ENCODE data around the gene FAM204A. TPM values are rescaled to one million over a fixed set of nuclear protein-coding genes. Genes with fewer than 3 reads are reported as not detected.

Gene FAM204A
- total RNA-seq, 3 donors from 2014 or later (not counting 1 experiment from before 2014, with no cell fraction given), result 69.2 to 73.2 (median 72.7) TPM

- intact Hi-C loops (cut with micrococcal nuclease), result no loop called here
- Histone ChIP-seq H3K4me3 (ENCODE audit: low read length) (no peak overlapping the region), H3K9me3 (ENCODE audit: control insufficient read depth, insufficient read depth, low read length) (no peaks in the 10 kb centered on the region), H3K4me1 (ENCODE audit: control insufficient read depth, insufficient read depth, low read length) (no peaks in the 10 kb centered on the region), H3K27me3 (ENCODE audit: control insufficient read depth, insufficient read depth, low read length) (peaks cover 2% of the 10 kb centered on the region), H3K36me3 (ENCODE audit: control insufficient read depth, insufficient read depth, low read length) (no peaks in the 10 kb centered on the region), H3K27ac (ENCODE audit: low read length) (no peak overlapping the region)
- ATAC-seq, result no peak
- Mint-ChIP-seq H3K4me3 (no peak overlapping the region), H3K27ac (no peak overlapping the region), H3K27me3 (ENCODE audit: low read depth in 2 of 2) (peaks cover 27 to 61% of the 10 kb centered on the region in 2 donors), H3K4me1 (no peaks in the 10 kb centered on the region), H3K9me3 (no peaks in the 10 kb centered on the region), H3K36me3 (no peaks in the 10 kb centered on the region)
- no peak for TF ChIP-seq CTCF (IDR thresholded peaks at IDR 0.05)
- no peak for DNase-seq
- 41% methylated on average over 6 of the region's 7 CpGs for WGBS (ENCODE audit: insufficient coverage)
Measured at GRCh38 chr10:118256825-118257570, 85.1 kb downstream of the FAM204A start.

- DNase-seq, result no peak
- H3K27ac Mint-ChIP-seq, result no peak overlapping the region
- Histone ChIP-seq H3K4me3 (ENCODE audit: low read length) (no peak overlapping the region), H3K27me3 (ENCODE audit: control insufficient read depth, insufficient read depth, low read length) (peaks cover 2% of the 10 kb centered on the region), H3K27ac (ENCODE audit: low read length) (no peak overlapping the region), H3K36me3 (ENCODE audit: control insufficient read depth, insufficient read depth, low read length) (no peaks in the 10 kb centered on the region), H3K9me3 (ENCODE audit: control insufficient read depth, insufficient read depth, low read length) (no peaks in the 10 kb centered on the region), H3K4me1 (ENCODE audit: control insufficient read depth, insufficient read depth, low read length) (no peaks in the 10 kb centered on the region)
- H3K4me3 Mint-ChIP-seq, result no peak overlapping the region
- H3K27me3 Mint-ChIP-seq (ENCODE audit: low read depth in 2 of 2), result peaks cover 27 to 53% of the 10 kb centered on the region in 2 donors
- intact Hi-C loops (cut with micrococcal nuclease), result no loop called here
- TF ChIP-seq CTCF (IDR thresholded peaks at IDR 0.05), result no peak
- no peaks in the 10 kb centered on the region for H3K4me1 Mint-ChIP-seq
- ATAC-seq, result no peak
- no peaks in the 10 kb centered on the region for H3K36me3 Mint-ChIP-seq
- 62% methylated on average over 4 of the region's 5 CpGs for WGBS (ENCODE audit: insufficient coverage)
- no peaks in the 10 kb centered on the region for H3K9me3 Mint-ChIP-seq
Measured at GRCh38 chr10:118256209-118256608, 85.9 kb downstream of the FAM204A start.

GRCh38 chr10:118255355-118255754 lies 86.8 kb downstream of the FAM204A start:
- Histone ChIP-seq H3K36me3 (ENCODE audit: control insufficient read depth, insufficient read depth, low read length) (no peaks in the 10 kb centered on the region), H3K27me3 (ENCODE audit: control insufficient read depth, insufficient read depth, low read length) (peaks cover 2% of the 10 kb centered on the region), H3K4me1 (ENCODE audit: control insufficient read depth, insufficient read depth, low read length) (no peaks in the 10 kb centered on the region), H3K4me3 (ENCODE audit: low read length) (no peak overlapping the region), H3K27ac (ENCODE audit: low read length) (no peak overlapping the region), H3K9me3 (ENCODE audit: control insufficient read depth, insufficient read depth, low read length) (no peaks in the 10 kb centered on the region)
- H3K4me1 Mint-ChIP-seq, result no peaks in the 10 kb centered on the region
- TF ChIP-seq CTCF (IDR thresholded peaks at IDR 0.05), result no peak
- H3K4me3 Mint-ChIP-seq, result no peak overlapping the region
- intact Hi-C loops (cut with micrococcal nuclease), result no loop called here
- ATAC-seq (no peak), DNase-seq (no peak)
- H3K27ac Mint-ChIP-seq, result no peak overlapping the region
- no peaks in the 10 kb centered on the region for H3K36me3 Mint-ChIP-seq
- H3K9me3 Mint-ChIP-seq, result no peaks in the 10 kb centered on the region
- 85% methylated on average over 7 of the region's 8 CpGs for WGBS (ENCODE audit: insufficient coverage)
- H3K27me3 Mint-ChIP-seq (ENCODE audit: low read depth in 2 of 2), result peaks cover 27 to 54% of the 10 kb centered on the region in 2 donors

- 60% methylated on average over 4 of the region's 4 CpGs for WGBS (ENCODE audit: insufficient coverage)
- no peak for DNase-seq
- Histone ChIP-seq H3K27ac (ENCODE audit: low read length) (no peak overlapping the region), H3K4me1 (ENCODE audit: control insufficient read depth, insufficient read depth, low read length) (no peaks in the 10 kb centered on the region), H3K27me3 (ENCODE audit: control insufficient read depth, insufficient read depth, low read length) (peaks cover 2% of the 10 kb centered on the region), H3K9me3 (ENCODE audit: control insufficient read depth, insufficient read depth, low read length) (no peaks in the 10 kb centered on the region), H3K4me3 (ENCODE audit: low read length) (no peak overlapping the region), H3K36me3 (ENCODE audit: control insufficient read depth, insufficient read depth, low read length) (no peaks in the 10 kb centered on the region)
- Mint-ChIP-seq H3K36me3 (no peaks in the 10 kb centered on the region), H3K27me3 (ENCODE audit: low read depth in 2 of 2) (peaks cover 27 to 61% of the 10 kb centered on the region in 2 donors), H3K27ac (no peak overlapping the region), H3K9me3 (no peaks in the 10 kb centered on the region), H3K4me1 (no peaks in the 10 kb centered on the region), H3K4me3 (no peak overlapping the region)
- intact Hi-C loops (cut with micrococcal nuclease), result no loop called here
- no peak for TF ChIP-seq CTCF (IDR thresholded peaks at IDR 0.05)
- no peak for ATAC-seq
Measured at GRCh38 chr10:118254654-118255053, 87.5 kb downstream of the FAM204A start.
